Stimulated activated CD8-positive, alpha-beta memory T cell treated with anti-CD3 and anti-CD28 coated beads, Interleukin-4, amount 100 ng/mL, for 48 hours (primary cell): ENCODE results near the gene NDUFS4.
"Not testable (repeated sequence)": the region's sequence is repeated elsewhere in the genome, so short reads cannot be mapped to it uniquely, and the experiment has no call there.

Experiments used
- DNase-seq: peaks from one replicate; pipeline ENCODE4 v3.0.0-alpha.2; 2020

The NDUFS4 gene

GRCh38 chr5:53674121-53674520 is 113.7 kb downstream of the NDUFS4 start:
- no peak for DNase-seq

- no peak for DNase-seq
Measured at GRCh38 chr5:53677632-53678031, 117.2 kb downstream of the NDUFS4 start.

DNA sequence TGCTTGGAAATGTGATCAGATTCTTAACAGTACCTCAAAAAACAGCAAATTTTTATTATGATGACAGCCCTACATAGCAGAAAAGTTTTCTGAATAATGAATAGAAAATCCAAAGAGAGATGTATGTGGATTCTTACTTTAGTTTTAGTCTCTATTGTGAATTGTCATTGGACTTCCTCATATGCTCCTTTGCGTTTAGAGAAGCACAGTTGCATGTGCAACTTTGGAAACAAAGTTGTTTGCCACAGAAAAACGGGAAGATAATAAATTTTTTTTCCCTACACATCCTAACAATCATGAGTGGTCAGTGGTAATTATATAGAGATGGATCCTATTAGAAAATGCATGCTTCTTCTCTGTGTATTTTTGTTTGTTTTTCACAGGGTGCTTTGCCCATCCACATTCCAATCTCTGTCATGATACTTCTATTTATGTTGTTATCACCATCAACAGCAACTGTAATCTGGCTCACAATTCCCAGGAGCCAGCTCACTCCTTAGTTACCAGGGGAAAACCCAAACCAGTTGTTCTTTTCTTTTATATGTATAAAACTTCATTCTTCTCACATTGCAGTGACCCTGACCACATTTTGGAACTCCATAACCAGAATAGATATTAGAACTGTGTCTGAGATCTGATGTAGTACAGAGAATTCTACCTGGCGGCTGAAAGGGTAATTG is 118.7 kb downstream of the NDUFS4 start:
- DNase-seq: no peak

DNA sequence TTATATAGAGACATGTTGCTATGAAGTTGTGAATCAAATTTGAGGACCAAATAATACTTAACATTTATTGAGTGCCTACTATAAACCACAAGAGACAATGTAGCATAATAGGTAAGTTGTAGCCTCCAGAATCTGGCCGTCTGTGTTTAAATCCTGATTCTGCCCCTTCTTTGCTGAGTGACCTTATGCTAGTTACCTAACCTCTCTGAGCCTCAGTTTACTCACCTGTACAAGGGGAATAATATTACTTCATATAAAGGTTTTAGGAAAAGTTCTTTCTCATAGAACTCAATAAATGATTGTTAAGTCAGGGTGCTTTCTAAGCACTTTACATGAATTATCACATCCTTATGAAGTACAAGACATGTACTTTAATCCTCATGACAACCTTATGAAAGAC is 120.6 kb downstream of the NDUFS4 start:
- no peak for DNase-seq

DNA sequence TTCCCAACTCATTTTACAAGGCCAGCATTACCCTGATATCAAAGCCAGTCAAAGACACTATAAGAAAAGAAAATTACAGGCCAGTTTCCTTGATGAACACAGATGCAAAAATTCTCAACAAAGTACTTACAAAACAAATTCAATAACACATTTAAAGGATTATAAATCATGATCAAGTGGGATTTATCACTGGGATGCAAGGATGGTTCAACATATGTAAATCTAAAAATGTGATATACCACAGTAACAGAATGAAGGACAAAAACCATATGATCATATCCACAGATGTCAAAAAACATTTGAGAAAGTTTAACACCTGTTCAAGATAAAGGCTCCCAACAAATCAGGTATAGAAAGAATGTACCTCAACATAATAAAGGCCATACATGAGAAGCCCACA is 130.6 kb downstream of the NDUFS4 start:
- DNase-seq: no peak

- DNase-seq: no peak
Measured at GRCh38 chr5:53694520-53695022, 134.1 kb downstream of the NDUFS4 start.

DNA sequence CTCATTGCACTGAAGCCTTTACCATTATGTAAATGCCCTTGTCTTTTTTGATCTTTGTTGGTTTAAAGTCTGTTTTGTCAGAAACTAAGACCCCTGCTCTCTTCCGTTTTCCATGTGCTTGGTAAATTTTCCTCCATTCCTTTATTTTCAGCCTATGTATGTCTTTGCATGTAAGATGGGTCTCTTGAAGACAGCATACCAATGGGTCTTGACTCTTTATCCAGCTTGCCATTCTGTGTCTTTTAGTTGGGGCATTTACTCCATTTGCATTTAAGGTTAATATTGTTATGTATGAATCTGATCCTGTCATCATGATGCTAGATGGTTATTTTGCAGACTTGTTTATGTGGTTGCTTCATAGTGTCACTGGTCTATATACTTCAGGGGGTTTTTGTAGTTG is 150.0 kb downstream of the NDUFS4 start:
- not testable (repeated sequence) for DNase-seq

DNA sequence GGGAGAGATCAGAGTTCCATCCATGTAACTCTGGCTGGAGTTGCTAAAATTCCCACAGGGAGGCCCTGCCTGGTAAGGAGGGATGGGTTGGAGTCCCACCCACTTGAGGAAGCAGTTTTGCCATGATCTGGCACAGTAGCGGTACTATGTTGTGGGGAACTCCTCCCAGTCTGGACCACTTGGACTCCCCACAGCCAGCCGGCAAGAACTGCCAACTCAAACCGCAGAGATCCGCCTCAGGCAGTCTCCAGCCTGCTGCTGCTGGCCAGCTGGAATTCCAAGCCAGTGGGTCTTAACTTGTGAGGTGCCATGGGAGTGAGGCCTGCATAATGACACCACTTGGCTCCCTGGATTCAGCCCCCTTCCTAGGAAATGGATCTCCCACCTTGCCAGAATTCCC is 151.9 kb downstream of the NDUFS4 start:
- DNase-seq: no peak

DNA sequence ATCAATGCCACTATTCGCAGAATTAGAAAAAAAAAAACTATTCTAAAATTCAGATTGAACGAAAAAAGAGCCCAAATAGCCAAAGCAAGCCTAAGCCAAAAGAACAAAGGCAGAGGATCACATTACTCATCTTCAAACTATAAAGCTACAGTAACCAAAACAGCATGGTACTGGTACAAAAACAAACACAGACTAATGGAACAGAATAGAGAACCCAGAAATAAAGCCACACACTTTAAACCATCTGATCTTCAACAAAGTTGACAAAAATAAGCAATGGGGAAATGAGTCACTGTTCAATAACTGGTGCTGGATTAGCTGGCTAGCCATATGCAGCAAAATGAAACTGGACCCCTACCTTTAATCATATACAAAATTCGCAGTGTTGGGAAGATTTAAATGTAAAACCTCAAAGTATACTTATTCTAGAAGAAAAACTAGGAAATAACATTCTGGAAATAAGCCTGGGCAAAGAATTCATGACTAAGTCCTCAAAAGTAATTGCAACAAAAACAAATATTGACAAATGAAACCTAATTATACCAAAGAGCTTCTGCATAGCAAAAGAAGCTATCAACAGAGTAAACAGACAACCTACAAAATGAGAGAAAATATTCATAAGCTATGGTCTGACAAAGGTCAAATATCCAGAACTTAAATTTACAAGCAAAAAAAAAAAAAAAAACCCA is 153.7 kb downstream of the NDUFS4 start:
- DNase-seq: no peak

GRCh38 chr5:53714667-53715010 is 154.2 kb downstream of the NDUFS4 start:
- no peak for DNase-seq

- DNase-seq: no peak
Measured at GRCh38 chr5:53726121-53726520, 165.7 kb downstream of the NDUFS4 start.

GRCh38 chr5:53730943-53731342 is 170.5 kb downstream of the NDUFS4 start:
- DNase-seq: no peak
